NCI-H524 treated with DMSO at 0.1 percent for 48 hours (cell line): Measurements from ENCODE around the gene ABL1.

Experiments used
- DNase-seq: peaks from one replicate; lab custom pipeline; 2025; lab: John Stamatoyannopoulos, UW

ABL1 gene

GRCh38 chr9:130932255-130933079, 97.4 kb downstream of the ABL1 start:
- no peak for DNase-seq

GRCh38 chr9:130933114-130934046, 98.3 kb downstream of the ABL1 start:
- no peak for DNase-seq

DNA sequence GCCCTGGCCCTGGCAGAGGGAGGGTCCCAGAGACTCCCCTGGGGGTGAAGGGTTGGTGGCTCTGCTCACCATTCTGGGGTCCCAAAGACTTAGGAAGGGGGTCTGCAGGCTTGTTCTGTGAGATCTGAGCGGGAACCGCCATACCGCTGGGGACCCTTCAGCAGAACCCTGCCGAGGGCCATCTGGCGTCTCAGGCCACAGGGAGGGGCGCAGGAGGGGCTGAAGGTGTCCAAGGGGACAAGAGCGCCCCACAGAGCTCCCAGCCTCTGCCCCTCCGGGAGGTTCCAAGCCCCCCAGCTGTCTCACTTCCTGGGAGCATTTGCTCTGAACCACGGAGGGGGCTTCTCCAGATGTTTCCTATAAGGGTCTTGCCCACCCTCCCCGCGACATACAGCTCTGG, 99.2 kb downstream of the ABL1 start:
- DNase-seq: no peak

DNA sequence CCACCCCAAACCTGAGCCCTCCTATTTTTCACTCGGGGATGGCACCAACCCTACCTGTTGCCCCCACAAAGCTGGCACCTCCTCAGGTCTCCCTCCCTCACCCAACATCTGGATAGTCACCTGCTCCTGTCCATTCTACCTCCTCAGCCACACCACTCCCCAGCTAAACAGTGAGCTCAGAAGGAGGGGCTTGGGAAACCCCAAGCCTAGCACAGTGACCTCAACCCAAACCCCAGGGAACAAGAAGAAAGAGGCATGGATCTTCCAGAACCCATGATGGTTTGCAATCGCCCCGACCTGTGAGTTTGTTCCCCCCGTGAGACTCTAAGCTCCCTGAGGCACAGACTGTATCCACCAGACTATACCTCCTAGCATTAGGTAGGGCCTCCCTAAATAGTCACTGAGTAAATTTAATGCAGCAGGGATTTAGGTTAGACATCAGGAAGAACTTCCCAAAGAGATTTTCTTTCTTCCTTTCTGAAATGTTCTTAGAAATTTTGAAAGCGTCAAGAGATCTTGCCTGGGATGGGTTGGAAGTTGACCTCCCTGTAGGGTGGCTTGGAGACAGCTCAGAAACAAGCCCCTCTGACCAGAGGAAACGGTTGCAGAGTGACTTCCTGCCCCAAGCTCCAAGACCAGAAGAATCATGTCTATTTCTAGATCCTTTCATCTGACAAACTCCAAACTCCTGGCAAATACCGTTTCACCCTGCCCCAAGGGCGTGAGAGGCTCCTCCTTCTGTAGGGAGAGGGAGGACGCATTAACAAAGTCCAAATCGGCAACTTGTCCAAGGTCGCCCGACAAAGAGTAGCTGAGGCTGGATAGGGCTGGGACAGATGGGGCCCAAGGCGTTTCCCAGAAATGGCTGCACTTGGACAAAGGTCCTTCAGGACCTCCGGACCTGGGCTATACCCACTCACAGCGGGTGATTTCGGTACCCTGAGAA, 99.9 kb downstream of the ABL1 start:
- no peak for DNase-seq

DNA sequence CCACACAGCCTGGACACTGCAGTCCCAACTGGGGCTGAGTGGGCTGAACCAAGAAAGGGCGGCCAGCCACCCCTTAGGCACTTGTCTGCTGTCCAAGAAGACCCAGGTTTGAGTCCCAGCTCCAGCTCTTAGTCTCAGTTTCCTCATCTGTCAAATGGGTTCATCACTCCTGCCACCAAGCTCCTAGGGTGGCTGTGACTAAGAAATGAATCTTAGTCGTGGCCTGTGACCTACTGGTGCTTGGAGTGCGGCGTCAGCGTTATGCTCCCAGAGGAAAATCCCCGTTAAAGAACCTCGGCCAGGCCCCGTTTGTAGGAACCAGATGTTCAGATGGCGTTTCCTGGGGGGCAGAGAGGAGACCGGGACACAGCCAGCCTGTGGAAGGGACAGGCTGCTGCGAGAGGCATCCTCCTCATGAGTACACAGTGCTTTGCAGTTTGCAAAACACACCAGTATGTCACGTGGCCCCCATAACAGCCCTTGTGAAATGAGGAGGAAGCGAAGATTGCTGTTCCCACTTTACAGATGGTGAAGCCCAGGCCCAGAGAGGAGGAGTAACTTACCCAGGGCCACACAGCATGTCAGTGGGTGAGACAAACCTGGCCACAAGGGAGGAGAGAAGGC, 100.7 kb downstream of the ABL1 start:
- no peak for DNase-seq

GRCh38 chr9:130936285-130937117, 101.4 kb downstream of the ABL1 start:
- peak; percentile 80 for DNase-seq
